PC-9 (cell line): ENCODE data around the gene ZSWIM3.

Source experiments
- EZH2 ChIP-seq: fragments of 200-600 bp; sonication (generic); IDR thresholded peaks from 2 replicates; pipeline ENCODE4 v1.8.0; 2017; ENCODE audit warnings: antibody characterized with exemption, low read depth
- TF ChIP-seq, protein P1 (sequence below): fragments of 200-600 bp; sonication (generic); conservative IDR thresholded peaks from 2 replicates; pipeline ENCODE4 v1.6.1; 2017; ENCODE audit warnings: mixed run types, antibody characterized with exemption, mild to moderate bottlenecking, moderate library complexity

- TF ChIP-seq, protein P1, sequence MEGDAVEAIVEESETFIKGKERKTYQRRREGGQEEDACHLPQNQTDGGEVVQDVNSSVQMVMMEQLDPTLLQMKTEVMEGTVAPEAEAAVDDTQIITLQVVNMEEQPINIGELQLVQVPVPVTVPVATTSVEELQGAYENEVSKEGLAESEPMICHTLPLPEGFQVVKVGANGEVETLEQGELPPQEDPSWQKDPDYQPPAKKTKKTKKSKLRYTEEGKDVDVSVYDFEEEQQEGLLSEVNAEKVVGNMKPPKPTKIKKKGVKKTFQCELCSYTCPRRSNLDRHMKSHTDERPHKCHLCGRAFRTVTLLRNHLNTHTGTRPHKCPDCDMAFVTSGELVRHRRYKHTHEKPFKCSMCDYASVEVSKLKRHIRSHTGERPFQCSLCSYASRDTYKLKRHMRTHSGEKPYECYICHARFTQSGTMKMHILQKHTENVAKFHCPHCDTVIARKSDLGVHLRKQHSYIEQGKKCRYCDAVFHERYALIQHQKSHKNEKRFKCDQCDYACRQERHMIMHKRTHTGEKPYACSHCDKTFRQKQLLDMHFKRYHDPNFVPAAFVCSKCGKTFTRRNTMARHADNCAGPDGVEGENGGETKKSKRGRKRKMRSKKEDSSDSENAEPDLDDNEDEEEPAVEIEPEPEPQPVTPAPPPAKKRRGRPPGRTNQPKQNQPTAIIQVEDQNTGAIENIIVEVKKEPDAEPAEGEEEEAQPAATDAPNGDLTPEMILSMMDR, result no peak
- no peak for TF ChIP-seq EZH2
Measured at GRCh38 chr20:45887346-45887715, 29.9 kb downstream of the ZSWIM3 start, which contains the start of gene SPATA25.
